ENCODE data around the gene HUWE1.
"Not testable (repeated sequence)": the region's sequence is repeated elsewhere in the genome, so short reads cannot be mapped to it uniquely, and the experiment has no call there.

HUWE1 gene

DNA sequence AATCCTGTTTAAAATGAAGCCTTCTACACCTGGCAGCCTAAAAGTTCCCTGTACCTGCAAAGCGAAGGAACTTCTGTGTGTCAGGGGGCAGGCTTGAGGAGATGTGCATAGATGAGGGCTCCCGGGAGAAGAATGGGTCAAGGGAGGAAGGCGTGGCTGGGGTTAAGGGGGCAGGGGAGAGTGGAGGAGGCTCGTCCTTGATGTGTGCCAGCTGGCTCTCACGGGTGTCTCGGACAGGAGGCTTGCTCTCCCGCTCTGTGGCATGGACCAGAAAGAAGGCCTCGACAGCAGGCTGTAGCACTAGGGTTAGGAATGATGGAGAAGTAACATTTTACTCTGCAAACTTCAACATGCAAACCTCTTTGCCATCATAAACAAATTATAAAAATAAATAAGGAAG is 147.7 kb downstream of the HUWE1 start:
- in situ Hi-C loops (cut with HindIII; ENCODE audit: low sequenced_read_pairs) = no loop called here

DNA sequence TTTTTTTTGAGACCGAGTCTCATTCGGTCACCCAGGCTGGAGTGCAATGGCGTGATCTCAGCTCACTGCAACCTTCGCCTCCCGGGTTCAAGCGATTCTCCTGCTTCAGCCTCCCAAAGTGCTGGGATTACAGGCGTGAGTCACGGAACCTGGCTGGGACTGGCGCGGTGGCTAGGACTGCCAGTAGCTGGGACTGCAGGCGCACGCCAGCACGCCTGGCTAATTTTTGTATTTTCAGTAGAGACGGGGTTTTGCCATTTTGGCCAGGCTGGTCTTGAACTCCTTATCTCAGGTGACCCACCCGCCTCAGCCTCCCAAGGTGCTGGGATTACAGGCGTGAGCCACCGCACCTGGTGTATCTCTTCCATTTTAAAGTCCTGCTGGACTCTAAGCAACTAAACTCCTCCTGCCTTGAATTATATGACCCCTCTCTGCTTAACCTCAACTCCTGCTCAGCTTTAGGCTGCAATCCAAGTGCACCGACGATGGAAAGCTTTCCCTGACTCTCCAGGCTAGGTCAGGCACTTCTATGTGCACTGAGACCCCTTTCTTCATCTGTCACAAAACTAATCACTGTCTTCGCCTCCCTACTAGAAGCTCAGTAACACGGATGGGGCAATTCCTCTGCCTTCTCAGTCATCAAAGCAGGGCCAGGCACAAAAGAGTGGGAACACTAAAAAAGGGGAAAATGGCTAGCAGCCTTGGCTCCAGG is 155.1 kb downstream of the HUWE1 start:
- in situ Hi-C loops (cut with HindIII; ENCODE audit: low sequenced_read_pairs) = not testable (repeated sequence)

DNA sequence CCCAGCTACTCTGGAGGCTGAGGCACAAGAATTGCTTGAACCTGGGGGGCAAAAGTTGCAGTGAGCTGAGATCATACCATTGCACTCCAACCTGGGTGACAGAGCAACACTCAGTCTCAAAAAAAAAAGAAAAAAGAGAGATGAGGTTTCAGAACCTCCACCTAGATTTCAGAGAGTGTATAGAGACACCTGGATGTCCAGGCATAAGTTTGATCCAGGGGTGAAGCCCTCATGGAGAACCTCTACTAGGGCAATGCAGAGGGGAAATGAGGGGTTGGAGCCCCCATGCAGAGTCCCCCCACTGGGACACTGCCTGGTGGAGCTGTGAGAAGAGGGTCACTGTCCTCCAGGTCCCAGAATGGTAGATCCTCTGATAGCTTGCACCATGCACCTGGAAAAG is 159.5 kb downstream of the HUWE1 start:
- in situ Hi-C loops (cut with HindIII; ENCODE audit: low sequenced_read_pairs) = no loop called here

DNA sequence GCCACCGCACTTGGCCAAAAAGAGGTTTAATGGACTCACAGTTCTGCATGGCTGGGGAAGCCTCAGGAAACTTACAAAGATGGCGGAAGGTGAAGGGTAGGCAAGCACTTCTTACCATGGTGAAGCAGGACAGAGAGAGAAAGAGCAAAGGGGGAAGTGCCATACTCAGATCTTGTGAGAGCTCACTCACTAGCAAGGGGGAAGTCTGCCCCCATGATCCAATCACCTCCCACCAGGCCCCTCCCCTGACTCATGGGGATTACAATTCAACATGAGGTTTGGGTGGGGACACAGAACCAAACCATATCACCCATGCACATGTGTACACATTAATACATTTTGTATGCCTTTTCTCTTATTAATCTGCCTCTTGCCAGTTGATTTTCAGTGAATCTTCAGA is 175.2 kb downstream of the HUWE1 start:
- in situ Hi-C loops (cut with HindIII; ENCODE audit: low sequenced_read_pairs) = no loop called here

DNA sequence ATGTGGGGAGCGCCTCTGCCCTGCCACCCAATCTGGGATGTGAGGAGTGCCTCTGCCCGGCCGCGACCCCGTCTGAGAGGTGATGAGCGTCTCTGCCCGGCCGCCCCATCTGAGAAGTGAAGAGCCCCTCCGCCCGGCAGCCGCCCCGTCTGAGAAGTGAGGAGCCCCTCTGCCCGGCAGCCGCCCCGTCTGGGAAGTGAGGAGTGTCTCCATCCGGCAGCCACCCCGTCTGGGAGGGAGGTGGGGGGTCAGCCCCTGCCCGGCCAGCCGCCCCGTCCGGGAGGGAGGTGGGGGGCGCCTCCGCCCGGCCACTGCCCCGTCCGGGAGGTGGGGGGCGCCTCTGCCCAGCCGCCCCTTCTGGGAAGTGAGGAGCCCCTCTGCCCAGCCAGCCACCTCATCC is 182.5 kb downstream of the HUWE1 start:
- in situ Hi-C loops (cut with HindIII; ENCODE audit: low sequenced_read_pairs) = not testable (repeated sequence)

DNA sequence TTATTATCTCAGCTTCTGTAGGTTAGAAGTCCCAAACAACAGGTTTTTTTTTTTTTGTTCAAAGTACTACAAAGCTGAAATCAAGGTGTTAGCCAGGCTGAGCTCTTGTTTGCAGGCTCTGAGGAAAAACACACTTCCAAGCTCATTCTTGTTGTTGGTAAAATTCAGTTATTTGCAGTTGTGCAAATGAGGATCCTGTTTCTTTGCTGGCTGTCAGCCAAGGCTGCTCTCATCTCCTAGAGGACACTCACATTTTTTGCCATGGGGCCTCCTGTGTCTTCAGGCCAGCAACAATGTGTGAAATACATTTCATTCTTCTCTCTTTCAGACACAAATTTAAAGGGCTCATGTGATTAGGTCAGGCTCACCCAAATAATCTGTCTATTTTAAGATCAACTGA is 192.1 kb downstream of the HUWE1 start:
- in situ Hi-C loops (cut with HindIII; ENCODE audit: low sequenced_read_pairs) = no loop called here

DNA sequence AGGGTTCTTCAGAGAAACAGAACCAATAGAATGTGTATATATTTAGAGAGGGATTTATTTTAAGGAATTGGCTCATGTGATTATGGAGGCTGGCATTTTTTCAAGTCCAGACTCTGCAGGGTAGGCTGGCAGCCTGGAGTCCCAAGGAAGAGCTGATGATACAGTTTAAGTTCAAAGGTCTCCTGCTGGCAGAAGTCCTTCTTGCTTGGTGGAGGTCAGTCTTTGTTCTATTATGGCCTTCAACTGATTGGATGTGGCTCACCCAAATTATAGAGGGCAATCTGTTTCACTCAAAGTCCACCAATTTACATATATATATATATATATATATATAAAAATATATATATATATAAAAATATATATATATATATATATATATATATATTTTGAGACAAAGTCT is 200.2 kb downstream of the HUWE1 start:
- in situ Hi-C loops (cut with HindIII; ENCODE audit: low sequenced_read_pairs) = no loop called here

DNA sequence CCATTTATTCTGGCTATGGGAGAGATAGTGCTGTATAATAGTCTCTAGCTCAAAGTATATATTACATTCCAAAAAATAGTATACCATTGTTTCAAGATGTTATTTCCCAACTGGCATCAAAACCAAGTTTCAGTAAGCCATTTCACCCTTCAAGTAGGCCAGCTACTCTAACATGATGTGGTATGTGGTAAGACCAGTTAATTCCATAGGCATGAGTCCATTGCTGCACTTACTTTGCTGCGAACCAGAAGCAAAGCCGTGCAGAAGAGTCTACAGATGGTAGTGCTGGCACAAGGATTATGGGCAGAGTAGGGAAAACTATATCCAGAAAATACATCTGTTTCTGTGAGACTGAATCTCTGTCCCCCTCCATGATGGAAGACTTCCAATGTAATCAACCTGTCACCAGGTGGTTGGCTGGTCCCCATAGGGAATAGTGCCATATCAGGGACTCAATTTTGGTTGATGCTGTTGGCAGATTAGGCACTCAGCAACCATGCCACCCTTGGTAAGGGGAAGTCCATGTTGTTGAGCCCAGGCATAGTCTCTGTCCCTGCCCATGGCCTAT is 202.6 kb downstream of the HUWE1 start:
- in situ Hi-C loops (cut with HindIII; ENCODE audit: low sequenced_read_pairs) = no loop called here

DNA sequence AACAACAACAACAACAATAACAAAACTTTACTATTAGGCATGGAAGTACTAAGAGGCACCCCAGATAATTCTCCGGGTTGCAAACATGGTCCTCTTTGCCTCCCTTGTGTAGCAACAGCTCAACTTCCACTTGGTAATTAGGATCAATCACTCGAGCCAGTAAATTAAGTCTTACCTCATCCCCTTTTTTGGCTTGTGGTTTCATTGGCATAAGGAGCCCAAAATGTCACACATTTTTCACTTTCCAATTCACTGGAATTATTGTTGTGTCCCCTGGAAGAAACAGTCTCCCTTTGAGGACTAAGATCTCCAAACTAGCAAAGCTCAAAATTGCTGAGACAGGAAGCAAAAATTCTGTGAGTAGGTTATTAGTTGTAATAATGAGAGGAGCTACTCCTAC is 203.1 kb downstream of the HUWE1 start:
- in situ Hi-C loops (cut with HindIII; ENCODE audit: low sequenced_read_pairs) = no loop called here

Measured in endothelial cell of hepatic sinusoid (primary cell).